ENCODE results near the gene CLSTN1.

The CLSTN1 gene

GRCh38 chr1:9699361-9699760 is 124.4 kb downstream of the CLSTN1 start:
- Histone ChIP-seq H3K9ac (no peak overlapping the region), H2AFZ (no peak overlapping the region), H3K4me3 (ENCODE audit: low read depth, low read length) (no peak overlapping the region), H3K4me2 (ENCODE audit: low read length) (no peak overlapping the region), H3K27me3 (ENCODE audit: control insufficient read depth, insufficient read depth, low read length) (no peaks in the 10 kb centered on the region), H3K36me3 (ENCODE audit: control insufficient read depth, insufficient read depth, low read length) (no peaks in the 10 kb centered on the region), H3K4me1 (no peaks in the 10 kb centered on the region), H3K27ac (no peak overlapping the region), H3K79me2 (no peaks in the 10 kb centered on the region), H3K9me3 (ENCODE audit: control insufficient read depth, low read length) (no peaks in the 10 kb centered on the region)
- TF ChIP-seq CTCF (IDR thresholded peaks at IDR 0.05): no peak

- Histone ChIP-seq H3K4me3 (ENCODE audit: low read depth, low read length) (no peak overlapping the region), H3K9me3 (ENCODE audit: control insufficient read depth, low read length) (no peaks in the 10 kb centered on the region), H2AFZ (no peak overlapping the region), H3K27me3 (ENCODE audit: control insufficient read depth, insufficient read depth, low read length) (no peaks in the 10 kb centered on the region), H3K36me3 (ENCODE audit: control insufficient read depth, insufficient read depth, low read length) (no peaks in the 10 kb centered on the region), H3K4me1 (no peaks in the 10 kb centered on the region), H3K79me2 (no peaks in the 10 kb centered on the region), H3K9ac (no peak overlapping the region), H3K4me2 (ENCODE audit: low read length) (no peak overlapping the region), H3K27ac (no peak overlapping the region)
- TF ChIP-seq CTCF (IDR thresholded peaks at IDR 0.05): no peak
Observed at GRCh38 chr1:9696793-9697192, 127.0 kb downstream of the CLSTN1 start.

- Histone ChIP-seq H3K79me2 (no peaks in the 10 kb centered on the region), H3K4me3 (ENCODE audit: low read depth, low read length) (no peak overlapping the region), H3K9ac (no peak overlapping the region), H3K27me3 (ENCODE audit: control insufficient read depth, insufficient read depth, low read length) (no peaks in the 10 kb centered on the region), H3K9me3 (ENCODE audit: control insufficient read depth, low read length) (no peaks in the 10 kb centered on the region), H3K4me2 (ENCODE audit: low read length) (no peak overlapping the region), H3K4me1 (peaks cover 2% of the 10 kb centered on the region), H3K36me3 (ENCODE audit: control insufficient read depth, insufficient read depth, low read length) (no peaks in the 10 kb centered on the region), H3K27ac (no peak overlapping the region), H2AFZ (no peak overlapping the region)
- TF ChIP-seq CTCF (IDR thresholded peaks at IDR 0.05): no peak
Observed at GRCh38 chr1:9691691-9692090, 132.1 kb downstream of the CLSTN1 start.

- H3K4me2 ChIP-seq (ENCODE audit: low read length): no peak overlapping the region
- no peak overlapping the region for H2AFZ ChIP-seq
- no peak overlapping the region for H3K27ac ChIP-seq
- H3K36me3 ChIP-seq (ENCODE audit: control insufficient read depth, insufficient read depth, low read length): no peaks in the 10 kb centered on the region
- no peaks in the 10 kb centered on the region for H3K9me3 ChIP-seq (ENCODE audit: control insufficient read depth, low read length)
- H3K79me2 ChIP-seq: no peaks in the 10 kb centered on the region
- H3K27me3 ChIP-seq (ENCODE audit: control insufficient read depth, insufficient read depth, low read length): no peaks in the 10 kb centered on the region
- no peak overlapping the region for H3K9ac ChIP-seq
- TF ChIP-seq CTCF (IDR thresholded peaks at IDR 0.05): no peak
- no peak overlapping the region for H3K4me3 ChIP-seq (ENCODE audit: low read depth, low read length)
- H3K4me1 ChIP-seq: peaks cover 2% of the 10 kb centered on the region
Observed at GRCh38 chr1:9691108-9691445, 132.7 kb downstream of the CLSTN1 start.

- TF ChIP-seq CTCF (IDR thresholded peaks at IDR 0.05): no peak
- no peak overlapping the region for H3K9ac ChIP-seq
- H3K9me3 ChIP-seq (ENCODE audit: control insufficient read depth, low read length): no peaks in the 10 kb centered on the region
- peaks cover 2% of the 10 kb centered on the region for H3K4me1 ChIP-seq
- peak overlapping the region; percentile 44 for H2AFZ ChIP-seq
- H3K36me3 ChIP-seq (ENCODE audit: control insufficient read depth, insufficient read depth, low read length): no peaks in the 10 kb centered on the region
- peak overlapping the region; percentile 66 for H3K4me2 ChIP-seq (ENCODE audit: low read length)
- H3K4me3 ChIP-seq (ENCODE audit: low read depth, low read length): peak overlapping the region; percentile 50
- no peaks in the 10 kb centered on the region for H3K79me2 ChIP-seq
- peak overlapping the region; percentile 41 for H3K27ac ChIP-seq
- no peaks in the 10 kb centered on the region for H3K27me3 ChIP-seq (ENCODE audit: control insufficient read depth, insufficient read depth, low read length)
Observed at GRCh38 chr1:9690440-9691107, 133.2 kb downstream of the CLSTN1 start.

Measured in parathyroid adenoma (tissue), 2 donors.